ENCODE measurements around the gene TIGD3. TPM values are rescaled to one million over a fixed set of nuclear protein-coding genes. Genes with fewer than 3 reads are reported as not detected.

TIGD3 gene
- total and polyA plus RNA-seq, 2 of the 8 experiments (the other 6 are each of a cell fraction or from before 2014, with no cell fraction given) = 1.1 to 1.3 TPM

DNA sequence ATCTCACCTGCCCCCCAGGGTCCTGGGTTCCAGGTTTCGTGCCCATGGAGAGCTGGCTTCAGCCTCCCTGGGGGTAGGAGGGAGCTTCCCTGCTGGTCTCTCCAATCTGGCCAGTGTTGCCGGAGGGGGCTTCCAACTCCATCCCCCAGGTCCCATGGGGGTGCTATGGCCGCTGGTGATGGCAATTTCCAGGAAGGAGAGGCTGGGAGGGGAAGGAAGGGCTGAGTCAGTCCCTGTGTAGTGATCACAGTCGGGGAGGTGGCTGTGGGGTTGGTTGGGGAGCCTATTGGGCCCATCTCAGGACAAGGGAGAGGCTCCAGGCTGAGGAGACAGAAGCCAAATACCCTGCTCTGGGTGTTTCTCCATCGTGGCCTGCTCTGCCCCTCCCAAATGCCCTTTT lies 45.5 kb upstream of the TIGD3 start:
- DNase-seq (ENCODE audit: low read depth in 1 of 2, low spot score in 2 of 2) (no peak), FAIRE-seq (no peak)
- H4K5ac ChIP-seq (ENCODE audit: insufficient read length, low read depth, low read length) = no peak overlapping the region
- no peak overlapping the region for H3K27ac ChIP-seq (ENCODE audit: low read depth, low read length)
- H3K4me3 ChIP-seq (ENCODE audit: extremely low read depth in 1 of 4, insufficient read depth in 2 of 4, low read depth in 3 of 4, low read length in 4 of 4) = no peak overlapping the region
- H3K36me3 ChIP-seq (ENCODE audit: control insufficient read depth in 2 of 4, insufficient read depth in 4 of 4, low read length in 3 of 4) = peaks cover 0 to 1% (median 0%) of the 10 kb centered on the region in 4 experiments; a peak in 1 of 8 replicates
- no peak overlapping the region for H2BK20ac ChIP-seq (ENCODE audit: low read length)
- no peak overlapping the region for H3K4me2 ChIP-seq (ENCODE audit: insufficient read depth in 1 of 2, low read depth in 2 of 2, low read length in 2 of 2)
- peaks cover 0 to 12% of the 10 kb centered on the region in 2 experiments for H4K20me1 ChIP-seq (replicated peaks in 1 of 2; ENCODE audit: control insufficient read depth in 1 of 2, insufficient read depth in 2 of 2, low read length in 2 of 2)
- no peaks in the 10 kb centered on the region for H3K79me2 ChIP-seq (ENCODE audit: control insufficient read depth in 1 of 2, insufficient read depth in 2 of 2, low read length in 2 of 2)
- H2BK12ac ChIP-seq (ENCODE audit: low read depth, low read length) = no peak overlapping the region
- ChIA-PET CTCF (ENCODE audit: partially characterized antibody) (interaction anchor here (45.6 to 52.8 kb wide), 2 partner anchors 5 to 22 kb away, joined by 1179 read pairs; partner anchors contain the start of genes CDC42EP2 and DPF2), POLR2A (ENCODE audit: partially characterized antibody) (interaction anchor here (0.7 to 14.1 kb wide), 3 partner anchors 13 to 20 kb away, joined by 3 to 208 read pairs (median 4); partner anchors contain the start of gene DPF2)
- H3K4ac ChIP-seq (replicated peaks; ENCODE audit: insufficient read length, low read depth, low read length) = no peak overlapping the region
- no peak overlapping the region for H4K91ac ChIP-seq (replicated peaks; ENCODE audit: insufficient read length, low read length)
- peaks cover 5% of the 10 kb centered on the region; the same call in 1 of the 2 replicates for H3K23me2 ChIP-seq (ENCODE audit: low read depth, low read length)
- no peak overlapping the region for H2AFZ ChIP-seq (ENCODE audit: low read length)
- H4K8ac ChIP-seq (ENCODE audit: extremely low read depth, insufficient read depth, low read length) = no peak overlapping the region
- H2BK15ac ChIP-seq (ENCODE audit: low read length) = no peak overlapping the region
- H3K9me3 ChIP-seq (ENCODE audit: insufficient read depth in 2 of 2, low read depth in 1 of 2, low read length in 1 of 2) = no peaks in the 10 kb centered on the region
- H3K79me1 ChIP-seq (ENCODE audit: low read depth, low read length) = no peaks in the 10 kb centered on the region; the same call in 1 of the 2 replicates
- 0 out of 2 replicates have a peak overlapping the region, but pooled peaks have one; percentile 24 for H2AK5ac ChIP-seq (ENCODE audit: low read depth, low read length)
- no peak overlapping the region for H3K23ac ChIP-seq (ENCODE audit: insufficient read length)
- H3K4me1 ChIP-seq (replicated peaks in 1 of 4; ENCODE audit: control insufficient read depth in 3 of 4, insufficient read depth in 4 of 4, low read length in 3 of 4) = peaks cover 0 to 4% (median 0%) of the 10 kb centered on the region in 4 experiments; a peak in 4 of 7 replicates
- no peak overlapping the region for H3K14ac ChIP-seq (ENCODE audit: insufficient read length)
- WGBS, 2 experiments (ENCODE audit: extremely low coverage in 1 of 2, insufficient coverage in 1 of 2, insufficient read length in 1 of 2, insufficient replicate concordance in 2 of 2, low coverage in 1 of 2, low lambda C conversion rate in 2 of 2, missing lambda C conversion rate in 1 of 2) = 93% methylated on average over 5 of the region's 5 CpGs; no CpG with 5 or more reads in 1 of the 2 experiments
- no peak overlapping the region; the same call in 1 of the 2 replicates for H3K18ac ChIP-seq (ENCODE audit: extremely low read depth, low read length)
- no peak overlapping the region for H2BK5ac ChIP-seq (ENCODE audit: low read depth, low read length)
- peaks cover 0 to 12% (median 8%) of the 10 kb centered on the region in 4 experiments; a peak in 5 of 7 replicates for H3K27me3 ChIP-seq (replicated peaks in 1 of 4; ENCODE audit: control insufficient read depth in 3 of 4, extremely low read depth in 1 of 4, insufficient read depth in 3 of 4, low read length in 3 of 4)
- no peak overlapping the region for H3K9ac ChIP-seq (replicated peaks in 1 of 4; ENCODE audit: extremely low read depth in 1 of 4, low read depth in 3 of 4, low read length in 3 of 4)
- H3K56ac ChIP-seq (replicated peaks; ENCODE audit: insufficient read length, low read depth, low read length) = no peak overlapping the region
- H2BK120ac ChIP-seq (replicated peaks; ENCODE audit: low read depth, low read length) = no peak overlapping the region
- TF ChIP-seq EZH2 (IDR thresholded peaks at IDR 0.05; ENCODE audit: low read depth, low read length, severe bottlenecking) (no peak), YY1 (IDR thresholded peaks at IDR 0.05; ENCODE audit: low read depth, low read length) (no peak), GABPA (IDR thresholded peaks at IDR 0.05; ENCODE audit: borderline replicate concordance, insufficient read depth, low read length) (no peak)

Data from H1 (cell line).